Esophagus squamous epithelium (tissue), 5 donors: Measurements from ENCODE around the gene PTPRJ. TPM values are rescaled to one million over a fixed set of nuclear protein-coding genes. Genes with fewer than 3 reads are reported as not detected.

Experiments used
- DNase-seq: peaks from one replicate; lab custom pipeline; 2025; lab: John Stamatoyannopoulos, UW
- H3K27ac ChIP-seq, 4 donors: fragments of 200-600 bp; sonication (generic); one replicate each; pipeline ENCODE4 v1.5.1; 2016 to 2019; ENCODE audit warnings: mild to moderate bottlenecking in 1 of 4
- H3K27me3 ChIP-seq, 4 donors: fragments of 200-600 bp; sonication (generic); 1 replicate in 3 of 4; 2 replicates in 1 of 4; pipeline versions ENCODE4 v1.5.1 to v1.6.0; 2017 to 2021; ENCODE audit warnings: antibody characterized with exemption in 1 of 4
- H3K36me3 ChIP-seq, 3 donors: fragments of 200-600 bp; sonication (generic); one replicate each; pipeline ENCODE4 v1.5.1; 2016 to 2019
- H3K4me1 ChIP-seq, 3 donors: fragments of 200-600 bp; sonication (generic); one replicate each; pipeline ENCODE4 v1.5.1; 2017 to 2019
- H3K4me3 ChIP-seq, 4 donors: fragments of 200-600 bp; sonication (generic); 1 replicate in 3 of 4; 2 replicates in 1 of 4; pipeline ENCODE4 v1.5.1; 2016 to 2019; ENCODE audit warnings: mild to moderate bottlenecking in 2 of 4, moderate library complexity in 1 of 4
- H3K9me3 ChIP-seq, 3 donors: fragments of 200-600 bp; sonication (generic); one replicate each; pipeline ENCODE4 v1.5.1; 2016 to 2019
- POLR2A ChIP-seq, 4 donors: fragments of 450-650 bp; IDR thresholded peaks; one replicate each; pipeline ENCODE4 v1.6.1; 2017; ENCODE audit warnings: antibody characterized with exemption in 4 of 4, mild to moderate bottlenecking in 4 of 4, moderate library complexity in 3 of 4
- WGBS, 2 donors: methylation state at CpG; one replicate each; pipeline ENCODE4 v1.1.5; 2018; 5-methylcytosine and 5-hydroxymethylcytosine counted together
- intact Hi-C: fragments of 100-400 bp; cut with DNase I; formaldehyde crosslinking; loops from one replicate; pipeline ENCODE4 v1.15.0; 2022
- total RNA-seq, 4 donors: library from RNA; depleted of rRNA; stranded (reverse); fragments of >200 nt; gene quantifications; one replicate each; pipeline ENCODE4 v1.1.0, GENCODE V29; 2016
- TF ChIP-seq, protein P1 (sequence below), 6 experiments: fragments of 450-650 bp in 4 of 6; fragments of 200-600 bp in 2 of 6; sonication (generic) in 2 of 6; IDR thresholded peaks; one replicate each; pipeline ENCODE4 v1.5.1; 2016 to 2019; ENCODE audit warnings: antibody characterized with exemption in 6 of 6, mild to moderate bottlenecking in 4 of 6, moderate library complexity in 4 of 6
- donor health status: DM: yes; HTN: yes; CAD: no.

PTPRJ gene
- total RNA-seq, 4 donors from 2014 or later = 1.7 to 11.6 (median 3.4) TPM

GRCh38 chr11:47991266-47991830, 11.0 kb downstream of the PTPRJ start:
- peak overlapping the region in 1 of 4 donors; percentile 15 for H3K27ac ChIP-seq

GRCh38 chr11:47991894-47992293, 11.5 kb downstream of the PTPRJ start:
- Histone ChIP-seq H3K27ac (no peak overlapping the region), H3K4me3 (no peak overlapping the region), H3K27me3 (no peaks in the 10 kb centered on the region), H3K9me3 (no peaks in the 10 kb centered on the region), H3K4me1 (peaks cover 0 to 21% (median 4%) of the 10 kb centered on the region in 3 donors), H3K36me3 (no peaks in the 10 kb centered on the region)
- DNase-seq = no peak
- 81% methylated on average over 5 to 6 of the region's 6 CpGs for WGBS, 2 donors
- intact Hi-C loops = no loop called here
- no peak for TF ChIP-seq POLR2A (IDR thresholded peaks at IDR 0.05)
- TF ChIP-seq, protein P1, sequence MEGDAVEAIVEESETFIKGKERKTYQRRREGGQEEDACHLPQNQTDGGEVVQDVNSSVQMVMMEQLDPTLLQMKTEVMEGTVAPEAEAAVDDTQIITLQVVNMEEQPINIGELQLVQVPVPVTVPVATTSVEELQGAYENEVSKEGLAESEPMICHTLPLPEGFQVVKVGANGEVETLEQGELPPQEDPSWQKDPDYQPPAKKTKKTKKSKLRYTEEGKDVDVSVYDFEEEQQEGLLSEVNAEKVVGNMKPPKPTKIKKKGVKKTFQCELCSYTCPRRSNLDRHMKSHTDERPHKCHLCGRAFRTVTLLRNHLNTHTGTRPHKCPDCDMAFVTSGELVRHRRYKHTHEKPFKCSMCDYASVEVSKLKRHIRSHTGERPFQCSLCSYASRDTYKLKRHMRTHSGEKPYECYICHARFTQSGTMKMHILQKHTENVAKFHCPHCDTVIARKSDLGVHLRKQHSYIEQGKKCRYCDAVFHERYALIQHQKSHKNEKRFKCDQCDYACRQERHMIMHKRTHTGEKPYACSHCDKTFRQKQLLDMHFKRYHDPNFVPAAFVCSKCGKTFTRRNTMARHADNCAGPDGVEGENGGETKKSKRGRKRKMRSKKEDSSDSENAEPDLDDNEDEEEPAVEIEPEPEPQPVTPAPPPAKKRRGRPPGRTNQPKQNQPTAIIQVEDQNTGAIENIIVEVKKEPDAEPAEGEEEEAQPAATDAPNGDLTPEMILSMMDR (IDR thresholded peaks at IDR 0.05) = no peak

More at GRCh38 chr11:47991266-47991830, 11.0 kb downstream of the PTPRJ start:
- no peak for DNase-seq
- intact Hi-C loops = no loop called here
- no peak overlapping the region for H3K4me3 ChIP-seq
- H3K9me3 ChIP-seq = no peaks in the 10 kb centered on the region
- WGBS, 2 donors = 23 to 25% methylated on average over 9 of the region's 9 CpGs
- H3K36me3 ChIP-seq = no peaks in the 10 kb centered on the region
- no peak for TF ChIP-seq POLR2A (IDR thresholded peaks at IDR 0.05)
- TF ChIP-seq, protein P1 (IDR thresholded peaks at IDR 0.05) = no peak
- peaks cover 0 to 26% (median 4%) of the 10 kb centered on the region in 3 donors for H3K4me1 ChIP-seq
- H3K27me3 ChIP-seq = no peaks in the 10 kb centered on the region

- intact Hi-C loops = no loop called here
- no peak overlapping the region for H3K4me3 ChIP-seq
- no peaks in the 10 kb centered on the region for H3K9me3 ChIP-seq
- 72 to 79% methylated on average over 11 of the region's 11 CpGs for WGBS, 2 donors
- TF ChIP-seq POLR2A (IDR thresholded peaks at IDR 0.05) = no peak
- TF ChIP-seq, protein P1 (IDR thresholded peaks at IDR 0.05) = no peak
- no peak overlapping the region for H3K27ac ChIP-seq
- no peaks in the 10 kb centered on the region for H3K36me3 ChIP-seq
- peaks cover 0 to 13% (median 4%) of the 10 kb centered on the region in 3 donors for H3K4me1 ChIP-seq
- H3K27me3 ChIP-seq = no peaks in the 10 kb centered on the region
- DNase-seq = no peak
Measured at GRCh38 chr11:47992959-47993820, 12.8 kb downstream of the PTPRJ start.

DNA sequence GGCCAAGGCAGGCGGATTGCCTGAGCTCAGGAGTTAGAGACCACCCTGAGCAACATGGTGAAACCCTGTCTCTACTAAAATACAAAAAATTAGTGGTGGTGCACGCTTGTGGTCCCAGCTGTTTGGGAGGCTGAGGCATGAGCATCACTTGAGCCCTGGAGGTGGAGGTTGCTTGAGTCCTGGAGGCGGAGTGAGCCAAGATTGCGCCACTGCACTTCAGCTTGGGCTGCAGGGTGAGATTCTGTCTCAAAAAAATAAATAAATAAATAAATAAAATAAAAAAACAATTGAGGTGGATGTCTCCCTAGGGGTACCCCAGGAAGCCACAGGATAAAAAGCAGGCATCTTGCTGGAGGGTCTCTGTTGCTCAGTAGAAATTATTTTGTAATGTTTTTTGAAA, 14.1 kb downstream of the PTPRJ start:
- intact Hi-C loops = no loop called here
- no peak overlapping the region for H3K27ac ChIP-seq
- H3K4me3 ChIP-seq = no peak overlapping the region
- WGBS, 2 donors = 94 to 98% methylated on average over 4 of the region's 4 CpGs
- peaks cover 0 to 23% (median 4%) of the 10 kb centered on the region in 3 donors for H3K4me1 ChIP-seq
- no peak for DNase-seq
- H3K36me3 ChIP-seq = no peaks in the 10 kb centered on the region
- TF ChIP-seq, protein P1 (IDR thresholded peaks at IDR 0.05) = no peak
- TF ChIP-seq POLR2A (IDR thresholded peaks at IDR 0.05) = no peak
- no peaks in the 10 kb centered on the region for H3K27me3 ChIP-seq
- no peaks in the 10 kb centered on the region for H3K9me3 ChIP-seq

DNA sequence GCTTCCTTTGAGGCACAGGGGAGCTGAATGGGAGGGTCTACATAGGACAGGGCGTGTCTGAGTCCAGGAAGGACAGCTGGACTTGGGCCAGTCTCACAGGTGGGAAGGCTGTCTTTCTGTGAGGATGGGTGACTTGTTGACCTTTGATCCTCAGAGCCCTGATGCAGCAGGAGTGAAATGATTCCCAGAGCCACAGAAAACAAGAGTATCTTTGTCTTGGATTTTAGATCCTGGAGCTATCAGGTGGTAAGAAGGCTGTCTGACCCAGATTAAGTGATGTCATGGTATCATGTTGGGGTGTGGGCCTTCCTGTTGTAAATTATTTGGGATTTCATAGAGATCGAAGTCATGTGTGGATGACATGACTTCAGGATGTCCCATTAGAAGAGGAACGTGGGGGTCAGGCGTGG, 15.0 kb downstream of the PTPRJ start:
- intact Hi-C loops = no loop called here
- Histone ChIP-seq H3K36me3 (no peaks in the 10 kb centered on the region), H3K4me1 (peaks cover 0 to 24% (median 4%) of the 10 kb centered on the region in 3 donors), H3K27me3 (no peaks in the 10 kb centered on the region), H3K9me3 (no peaks in the 10 kb centered on the region), H3K4me3 (no peak overlapping the region), H3K27ac (no peak overlapping the region)
- WGBS, 2 donors = 92 to 100% methylated on average over 4 of the region's 4 CpGs
- DNase-seq = no peak
- TF ChIP-seq, protein P1 (IDR thresholded peaks at IDR 0.05) = no peak
- TF ChIP-seq POLR2A (IDR thresholded peaks at IDR 0.05) = no peak
